ENCODE results near the gene LCE3C.
"Not testable (repeated sequence)": the region's sequence is repeated elsewhere in the genome, so short reads cannot be mapped to it uniquely, and the experiment has no call there.

The LCE3C gene

GRCh38 chr1:152599934-152600333 lies at the start of gene LCE3C:
TSS of gene LCE3C (plus strand) at chr1:152600234. CDS start at chr1:152600732, 498 bp downstream.
- no peak for DNase-seq
- H3K4me3 ChIP-seq (ENCODE audit: low read depth, low read length) = no peak within 1 kb of the TSS
- no peaks in the 10 kb centered on the region for H3K36me3 ChIP-seq (replicated peaks)
- H3K27ac ChIP-seq = no peak within 1 kb of the TSS
- in situ Hi-C loops (cut with HindIII; ENCODE audit: low pct_ligation_motif_present, low sequenced_read_pairs) = no loop called here
- no peak for TF ChIP-seq CTCF (IDR thresholded peaks at IDR 0.05; ENCODE audit: low read depth, low read length, missing control alignments)
- H3K27me3 ChIP-seq (replicated peaks) = no peaks in the 10 kb centered on the region

- no peak overlapping the region for H3K27ac ChIP-seq
- no peak for TF ChIP-seq CTCF (IDR thresholded peaks at IDR 0.05; ENCODE audit: low read depth, low read length, missing control alignments)
- in situ Hi-C loops (cut with HindIII; ENCODE audit: low pct_ligation_motif_present, low sequenced_read_pairs) = no loop called here
Observed at GRCh38 chr1:152565115-152565514, 34.9 kb upstream of the LCE3C start.

GRCh38 chr1:152565535-152566215 lies 34.4 kb upstream of the LCE3C start:
- H3K27me3 ChIP-seq (replicated peaks) = no peaks in the 10 kb centered on the region
- H3K36me3 ChIP-seq (replicated peaks) = no peaks in the 10 kb centered on the region
- no peak for DNase-seq
- TF ChIP-seq CTCF (IDR thresholded peaks at IDR 0.05; ENCODE audit: low read depth, low read length, missing control alignments) = no peak
- H3K4me3 ChIP-seq (ENCODE audit: low read depth, low read length) = no peak overlapping the region
- H3K27ac ChIP-seq = no peak overlapping the region
- in situ Hi-C loops (cut with HindIII; ENCODE audit: low pct_ligation_motif_present, low sequenced_read_pairs) = no loop called here

More at GRCh38 chr1:152565115-152565514, 34.9 kb upstream of the LCE3C start:
- Histone ChIP-seq H3K36me3 (replicated peaks) (no peaks in the 10 kb centered on the region), H3K27me3 (replicated peaks) (no peaks in the 10 kb centered on the region), H3K4me3 (ENCODE audit: low read depth, low read length) (no peak overlapping the region)
- no peak for DNase-seq

GRCh38 chr1:152566681-152567080 lies 33.4 kb upstream of the LCE3C start, which contains the start of gene LCE3E:
TSS of gene LCE3E (minus strand) at chr1:152566780. CDS start at chr1:152566208, 572 bp downstream.
- no peak for DNase-seq
- in situ Hi-C loops (cut with HindIII; ENCODE audit: low pct_ligation_motif_present, low sequenced_read_pairs) = no loop called here
- H3K27ac ChIP-seq = no peak within 1 kb of the TSS
- H3K36me3 ChIP-seq (replicated peaks) = no peaks in the 10 kb centered on the region
- no peak within 1 kb of the TSS for H3K4me3 ChIP-seq (ENCODE audit: low read depth, low read length)
- no peak for TF ChIP-seq CTCF (IDR thresholded peaks at IDR 0.05; ENCODE audit: low read depth, low read length, missing control alignments)
- H3K27me3 ChIP-seq (replicated peaks) = no peaks in the 10 kb centered on the region

- no peak for DNase-seq
- in situ Hi-C loops (cut with HindIII; ENCODE audit: low pct_ligation_motif_present, low sequenced_read_pairs) = no loop called here
- no peak for TF ChIP-seq CTCF (IDR thresholded peaks at IDR 0.05; ENCODE audit: low read depth, low read length, missing control alignments)
- Histone ChIP-seq H3K27me3 (replicated peaks) (no peaks in the 10 kb centered on the region), H3K4me3 (ENCODE audit: low read depth, low read length) (no peak overlapping the region), H3K27ac (no peak overlapping the region), H3K36me3 (replicated peaks) (no peaks in the 10 kb centered on the region)
Observed at GRCh38 chr1:152577168-152577567, 22.9 kb upstream of the LCE3C start.

- not testable (repeated sequence) for H3K27ac ChIP-seq
Observed at GRCh38 chr1:152579526-152579925, 20.5 kb upstream of the LCE3C start.

More at GRCh38 chr1:152579526-152579925, 20.5 kb upstream of the LCE3C start:
- H3K36me3 ChIP-seq (replicated peaks); in situ Hi-C loops (cut with HindIII; ENCODE audit: low pct_ligation_motif_present, low sequenced_read_pairs); H3K4me3 ChIP-seq (ENCODE audit: low read depth, low read length); H3K27me3 ChIP-seq (replicated peaks); DNase-seq: not testable (repeated sequence)

All from brain microvascular endothelial cell (primary cell).